HFF-Myc (cell line): ENCODE results near the gene THOC2.
"Not testable (repeated sequence)": the region's sequence is repeated elsewhere in the genome, so short reads cannot be mapped to it uniquely, and the experiment has no call there.

Source experiments
- DNase-seq: peaks from one replicate; pipeline ENCODE4 v3.0.0-alpha.2; 2011; ENCODE audit warnings: low read depth; ENCODE audit errors: extremely low read depth
- H3K4me3 ChIP-seq: replicated peaks from 2 replicates; pipeline ENCODE4 v1.5.1; 2011; ENCODE audit warnings: low read depth, mild to moderate bottlenecking, control low read depth, low read length
- TF ChIP-seq, protein P1 (sequence below): IDR thresholded peaks from 2 replicates; pipeline ENCODE4 v1.5.1; 2012; ENCODE audit warnings: mild to moderate bottlenecking, low read depth, low read length, control low read depth; ENCODE audit errors: missing control alignments

The THOC2 gene

DNA sequence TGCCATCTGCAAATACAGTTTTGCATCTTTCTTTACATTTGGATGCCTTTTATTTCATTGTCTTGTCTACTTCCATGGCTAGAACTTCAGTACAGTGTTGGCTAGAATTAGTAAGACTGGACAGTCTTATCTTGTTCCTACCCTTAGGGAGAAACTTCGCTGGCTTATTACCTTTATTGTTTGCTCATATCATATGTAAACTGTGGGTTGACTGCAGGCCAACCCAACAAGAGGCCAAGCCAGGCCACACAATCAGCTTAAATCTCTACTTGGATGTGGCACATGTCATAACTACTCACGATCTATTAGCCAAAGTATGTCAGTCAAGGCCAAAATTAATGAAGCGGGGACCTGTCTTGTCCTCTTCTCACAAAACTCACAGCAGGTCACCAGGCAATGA is 144.1 kb downstream of the THOC2 start:
- H3K4me3 ChIP-seq, result no peak overlapping the region
- DNase-seq, result no peak
- TF ChIP-seq, protein P1, sequence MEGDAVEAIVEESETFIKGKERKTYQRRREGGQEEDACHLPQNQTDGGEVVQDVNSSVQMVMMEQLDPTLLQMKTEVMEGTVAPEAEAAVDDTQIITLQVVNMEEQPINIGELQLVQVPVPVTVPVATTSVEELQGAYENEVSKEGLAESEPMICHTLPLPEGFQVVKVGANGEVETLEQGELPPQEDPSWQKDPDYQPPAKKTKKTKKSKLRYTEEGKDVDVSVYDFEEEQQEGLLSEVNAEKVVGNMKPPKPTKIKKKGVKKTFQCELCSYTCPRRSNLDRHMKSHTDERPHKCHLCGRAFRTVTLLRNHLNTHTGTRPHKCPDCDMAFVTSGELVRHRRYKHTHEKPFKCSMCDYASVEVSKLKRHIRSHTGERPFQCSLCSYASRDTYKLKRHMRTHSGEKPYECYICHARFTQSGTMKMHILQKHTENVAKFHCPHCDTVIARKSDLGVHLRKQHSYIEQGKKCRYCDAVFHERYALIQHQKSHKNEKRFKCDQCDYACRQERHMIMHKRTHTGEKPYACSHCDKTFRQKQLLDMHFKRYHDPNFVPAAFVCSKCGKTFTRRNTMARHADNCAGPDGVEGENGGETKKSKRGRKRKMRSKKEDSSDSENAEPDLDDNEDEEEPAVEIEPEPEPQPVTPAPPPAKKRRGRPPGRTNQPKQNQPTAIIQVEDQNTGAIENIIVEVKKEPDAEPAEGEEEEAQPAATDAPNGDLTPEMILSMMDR, result no peak

DNA sequence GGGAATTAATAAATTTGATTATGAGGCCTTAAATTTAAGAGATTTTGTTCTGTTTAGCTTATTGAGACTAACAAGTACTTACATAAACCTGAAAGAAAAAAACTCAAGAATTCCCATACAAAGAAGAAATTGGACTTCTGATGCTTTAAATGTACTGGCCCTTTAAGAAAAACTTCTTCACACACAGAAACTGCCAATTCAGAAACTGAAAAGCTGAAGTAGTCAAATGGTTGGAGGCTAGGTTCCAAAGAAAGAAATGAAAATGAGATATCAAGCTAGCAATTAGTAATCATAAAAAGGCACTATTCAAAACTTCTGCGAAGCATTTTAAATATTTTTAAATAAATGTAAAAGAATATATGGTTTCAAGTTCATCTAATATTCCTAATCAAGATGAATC is 151.3 kb downstream of the THOC2 start:
- TF ChIP-seq, protein P1, result no peak
- no peak for DNase-seq
- H3K4me3 ChIP-seq, result no peak overlapping the region

DNA sequence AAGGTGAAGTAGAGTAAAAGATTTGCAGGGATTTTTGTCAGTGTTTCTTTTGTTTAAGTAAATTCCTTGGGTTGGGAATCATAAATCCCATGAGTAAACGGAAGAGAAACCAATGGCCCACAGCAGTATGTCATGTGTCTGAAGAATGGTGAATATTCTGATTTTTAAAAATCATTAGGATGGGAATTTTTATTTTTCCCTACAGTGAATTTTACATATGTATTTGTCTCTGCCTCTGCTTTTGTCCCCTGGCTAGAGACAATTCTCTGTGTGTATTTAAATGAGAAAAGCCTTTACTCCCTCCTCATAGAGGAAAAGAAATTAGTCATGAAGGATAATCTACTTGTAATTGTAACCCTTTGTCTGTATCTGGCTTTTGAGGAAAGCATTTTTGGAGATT is 152.1 kb downstream of the THOC2 start:
- DNase-seq, result no peak
- H3K4me3 ChIP-seq, result no peak overlapping the region
- TF ChIP-seq, protein P1, result no peak

DNA sequence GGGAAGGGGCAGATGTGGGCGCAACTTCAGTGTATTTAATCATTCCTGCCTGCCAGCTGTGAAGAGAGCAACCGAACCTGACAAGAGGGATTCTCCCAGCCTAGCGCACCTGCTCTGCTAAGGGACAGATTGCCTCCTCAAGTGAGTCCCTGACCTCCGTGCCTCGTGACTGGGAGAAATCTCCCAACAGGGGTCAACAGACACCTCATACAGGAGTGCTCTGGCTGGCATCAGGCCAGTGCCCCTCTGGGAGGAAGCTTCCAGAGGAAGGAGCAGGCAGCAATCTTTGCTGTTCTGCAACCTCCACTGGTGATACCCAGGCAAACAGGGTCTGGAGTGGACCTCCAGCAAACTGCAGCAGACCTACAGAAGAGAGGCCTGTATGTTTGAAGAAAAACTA is 158.8 kb downstream of the THOC2 start:
- not testable (repeated sequence) for H3K4me3 ChIP-seq, DNase-seq

DNA sequence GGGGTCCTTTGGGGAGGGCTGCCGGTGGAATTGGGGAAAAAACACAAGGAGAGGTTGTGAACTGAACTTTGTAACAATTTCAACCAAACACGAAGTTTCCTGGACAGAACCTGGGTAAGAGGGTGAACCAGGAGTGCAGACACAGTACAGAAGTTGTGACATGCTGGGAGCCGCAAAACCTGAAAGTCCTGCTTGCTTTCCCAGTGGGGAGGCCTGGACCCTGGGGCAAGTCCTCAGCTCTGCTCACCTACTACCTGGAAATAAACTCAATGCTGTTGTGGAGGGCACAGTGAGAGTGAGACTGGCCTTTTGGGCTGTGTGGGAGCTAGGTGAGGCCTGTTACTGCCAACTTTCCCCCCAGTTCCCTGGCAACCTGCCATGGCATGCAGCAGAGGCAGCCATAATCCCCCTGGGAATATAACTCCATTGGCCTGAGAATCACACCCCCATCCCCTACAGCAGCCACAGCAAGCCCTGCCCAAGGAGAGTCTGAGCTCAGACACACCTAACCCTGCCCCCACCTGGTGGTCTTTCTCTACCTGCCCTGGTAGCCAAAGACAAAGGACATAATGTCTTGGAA is 162.8 kb downstream of the THOC2 start:
- no peak for DNase-seq
- TF ChIP-seq, protein P1, result no peak
- H3K4me3 ChIP-seq, result no peak overlapping the region

DNA sequence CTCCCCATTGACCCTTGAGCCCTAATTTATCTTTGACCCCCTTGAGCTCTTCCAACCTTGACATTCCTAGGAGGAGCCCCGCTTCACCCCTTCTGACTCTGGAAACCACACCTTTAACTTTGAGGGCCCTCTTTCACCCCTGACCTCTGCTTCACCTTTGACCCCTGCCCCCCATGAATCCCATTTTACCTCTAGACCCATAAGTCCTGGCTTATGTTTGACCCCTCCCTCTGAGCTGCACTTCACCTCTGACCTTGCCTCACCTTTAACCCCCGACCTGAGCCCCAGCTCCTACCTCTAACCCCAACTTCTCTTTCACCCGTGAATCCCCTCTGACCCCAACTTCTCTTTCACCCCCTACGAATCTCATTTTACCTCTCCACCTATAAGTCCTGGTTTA is 169.7 kb downstream of the THOC2 start:
- H3K4me3 ChIP-seq, result no peak overlapping the region
- TF ChIP-seq, protein P1, result no peak
- no peak for DNase-seq

DNA sequence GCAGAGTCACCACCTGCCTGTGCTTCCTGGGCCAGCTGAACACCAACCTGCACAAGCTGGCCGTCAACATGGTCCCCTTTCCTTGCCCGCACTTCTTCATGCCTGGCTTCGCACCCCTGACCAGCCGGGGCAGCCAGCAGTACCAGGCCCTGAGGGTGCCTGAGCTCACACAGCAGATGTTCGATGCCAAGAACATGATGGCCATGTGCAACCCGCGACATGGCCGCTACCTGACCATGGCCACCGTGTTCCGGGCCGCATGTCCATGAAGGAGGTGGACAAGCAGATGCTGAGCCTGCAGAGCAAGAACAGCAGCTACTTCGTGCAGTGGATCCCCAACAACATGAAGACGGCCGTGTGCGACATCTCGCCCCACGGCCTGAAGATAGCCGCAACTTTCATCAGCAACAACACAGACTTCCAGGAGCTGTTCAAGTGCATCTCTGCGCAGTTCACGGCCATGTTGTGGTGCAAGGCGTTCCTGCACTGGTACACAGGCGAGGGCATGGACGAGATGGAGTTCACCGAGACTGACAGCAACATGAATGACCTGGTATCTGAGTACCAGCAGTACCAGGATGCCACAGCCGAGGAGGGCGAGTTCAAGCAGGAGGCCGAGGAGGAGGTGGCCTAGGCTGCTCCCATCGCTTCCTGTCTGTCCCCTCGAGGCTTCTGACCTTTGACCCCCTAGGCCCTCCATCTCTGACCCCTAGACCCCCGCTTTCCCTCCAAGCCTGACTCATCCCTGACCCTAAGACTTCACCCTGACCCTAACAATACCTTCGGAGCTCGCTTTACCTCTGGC is 170.3 kb downstream of the THOC2 start:
- TF ChIP-seq, protein P1, result no peak
- no peak overlapping the region for H3K4me3 ChIP-seq
- DNase-seq, result no peak
